H1 (cell line): ENCODE data around the gene ZFP3. TPM values are rescaled to one million over a fixed set of nuclear protein-coding genes. Genes with fewer than 3 reads are reported as not detected.

Experiments
- CTCF ChIA-PET: fragments of 300-600 bp; sonication (Branson Sonifier 250); formaldehyde crosslinking; loops from one replicate; lab custom pipeline; 2021; ENCODE audit not compliant: partially characterized antibody; lab: Charles Lee
- POLR2A ChIA-PET: fragments of 300-600 bp; sonication (Branson Sonifier 250); formaldehyde crosslinking; loops from one replicate; lab custom pipeline; 2021; ENCODE audit warnings: inconsistent platforms; ENCODE audit not compliant: partially characterized antibody; lab: Charles Lee
- DNase-seq, 2 experiments: peaks; one replicate each; pipeline versions ENCODE4 v3.0.0 to v3.0.0-alpha.2; 2010 to 2022; ENCODE audit warnings: low spot score in 2 of 2, low read depth in 1 of 2, mixed read lengths in 1 of 2
- FAIRE-seq: peaks from 2 replicates; lab custom pipeline; 2011; peaks lifted over from hg19 to GRCh38; lab: Jason Lieb, UNC
- H2AFZ ChIP-seq: 2 replicates; pipeline ENCODE4 v1.8.1; 2012; ENCODE audit warnings: low read length, inconsistent platforms
- H2AK5ac ChIP-seq: 2 replicates; pipeline ENCODE4 v1.6.1; 2013; ENCODE audit warnings: low read depth, low read length
- H2BK120ac ChIP-seq: replicated peaks from 2 replicates; pipeline ENCODE3; 2013; ENCODE audit warnings: low read depth, low read length, inconsistent platforms
- H2BK12ac ChIP-seq: 2 replicates; pipeline ENCODE4 v1.6.1; 2013; ENCODE audit warnings: low read depth, low read length
- H2BK15ac ChIP-seq: 2 replicates; pipeline ENCODE4 v1.6.1; 2013; ENCODE audit warnings: low read length
- H2BK20ac ChIP-seq: 2 replicates; pipeline ENCODE4 v1.6.1; 2013; ENCODE audit warnings: low read length
- H2BK5ac ChIP-seq: 2 replicates; pipeline ENCODE4 v1.6.1; 2013; ENCODE audit warnings: low read depth, low read length
- H3K14ac ChIP-seq: 2 replicates; pipeline ENCODE4 v1.6.1; 2013; ENCODE audit warnings: inconsistent platforms; ENCODE audit not compliant: insufficient read length
- H3K18ac ChIP-seq: 2 replicates; pipeline ENCODE4 v1.6.1; 2013; ENCODE audit warnings: low read length; ENCODE audit errors: extremely low read depth
- H3K23ac ChIP-seq: 2 replicates; pipeline ENCODE4 v1.6.1; 2013; ENCODE audit warnings: inconsistent platforms; ENCODE audit not compliant: insufficient read length
- H3K23me2 ChIP-seq: 2 replicates; pipeline ENCODE4 v1.6.1; 2013; ENCODE audit warnings: low read depth, low read length
- H3K27ac ChIP-seq: 2 replicates; pipeline ENCODE4 v1.6.1; 2011; ENCODE audit warnings: low read depth, low read length, inconsistent platforms
- H3K27me3 ChIP-seq, 4 experiments: replicated peaks in 1 of 4; 1 replicate in 1 of 4; 2 replicates in 3 of 4; pipeline versions ENCODE4 v1.6.1 to v1.8.1; 2011 to 2013; ENCODE audit warnings: low read length in 3 of 4, mild to moderate bottlenecking in 3 of 4, inconsistent platforms in 2 of 4, mixed read lengths in 2 of 4, moderate library complexity in 1 of 4; ENCODE audit not compliant: control insufficient read depth in 3 of 4, insufficient read depth in 3 of 4; ENCODE audit errors: extremely low read depth in 1 of 4
- H3K36me3 ChIP-seq, 4 experiments: 2 replicates each; pipeline versions ENCODE4 v1.6.1 to v1.8.1; 2011 to 2013; ENCODE audit warnings: mild to moderate bottlenecking in 4 of 4, low read length in 3 of 4, moderate library complexity in 2 of 4, control low read depth in 1 of 4, inconsistent platforms in 1 of 4; ENCODE audit not compliant: insufficient read depth in 4 of 4, control insufficient read depth in 2 of 4
- H3K4ac ChIP-seq: replicated peaks from 2 replicates; pipeline ENCODE3; 2013; ENCODE audit warnings: low read length, low read depth, mixed read lengths, inconsistent platforms; ENCODE audit not compliant: insufficient read length
- H3K4me1 ChIP-seq, 4 experiments: replicated peaks in 1 of 4; 1 replicate in 1 of 4; 2 replicates in 3 of 4; pipeline versions ENCODE4 v1.6.1 to v1.8.1; 2011 to 2013; ENCODE audit warnings: low read length in 3 of 4, inconsistent platforms in 2 of 4, mixed read lengths in 1 of 4; ENCODE audit not compliant: insufficient read depth in 4 of 4, control insufficient read depth in 3 of 4
- H3K4me2 ChIP-seq, 2 experiments: 2 replicates each; pipeline versions ENCODE4 v1.6.1 to v1.8.1; 2011 to 2013; ENCODE audit warnings: low read depth in 2 of 2, low read length in 2 of 2, control low read depth in 1 of 2, inconsistent platforms in 1 of 2, mild to moderate bottlenecking in 1 of 2; ENCODE audit not compliant: insufficient read depth in 1 of 2
- H3K4me3 ChIP-seq, 4 experiments: fragments of 200-600, 300-600 bp in 1 of 4; sonication (generic), shearing (Covaris generic), sonication (Bioruptor Twin) in 1 of 4; 2 replicates each; pipeline versions ENCODE4 v1.5.1 to v1.8.1; 2011 to 2016; ENCODE audit warnings: low read length in 4 of 4, low read depth in 3 of 4, control low read depth in 2 of 4, inconsistent platforms in 2 of 4, mild to moderate bottlenecking in 2 of 4, mixed read lengths in 1 of 4, moderate library complexity in 1 of 4; ENCODE audit not compliant: insufficient read depth in 2 of 4; ENCODE audit errors: extremely low read depth in 1 of 4
- H3K56ac ChIP-seq: replicated peaks from 2 replicates; pipeline ENCODE3; 2013; ENCODE audit warnings: low read depth, mild to moderate bottlenecking, mixed read lengths, low read length, inconsistent platforms; ENCODE audit not compliant: insufficient read length
- H3K79me1 ChIP-seq: 2 replicates; pipeline ENCODE4 v1.6.1; 2013; ENCODE audit warnings: low read depth, low read length, control low read depth
- H3K79me2 ChIP-seq, 2 experiments: 2 replicates each; pipeline versions ENCODE4 v1.6.1 to v1.8.1; 2012 to 2013; ENCODE audit warnings: low read length in 2 of 2, mild to moderate bottlenecking in 2 of 2, inconsistent platforms in 1 of 2; ENCODE audit not compliant: insufficient read depth in 2 of 2, control insufficient read depth in 1 of 2
- H3K9ac ChIP-seq, 4 experiments: replicated peaks in 1 of 4; 1 replicate in 1 of 4; 2 replicates in 3 of 4; pipeline versions ENCODE4 v1.6.1 to v1.8.1; 2011 to 2013; ENCODE audit warnings: low read depth in 3 of 4, low read length in 3 of 4, control low read depth in 2 of 4, mild to moderate bottlenecking in 2 of 4, moderate library complexity in 2 of 4, inconsistent platforms in 1 of 4; ENCODE audit errors: extremely low read depth in 1 of 4
- H3K9me3 ChIP-seq, 2 experiments: 2 replicates each; pipeline versions ENCODE4 v1.6.1 to v1.8.1; 2012 to 2013; ENCODE audit warnings: mild to moderate bottlenecking in 2 of 2, moderate library complexity in 2 of 2, control low read depth in 1 of 2, inconsistent platforms in 1 of 2, low read depth in 1 of 2, low read length in 1 of 2, mixed read lengths in 1 of 2; ENCODE audit not compliant: insufficient read depth in 2 of 2
- H4K20me1 ChIP-seq, 2 experiments: replicated peaks in 1 of 2; 2 replicates each; pipeline versions ENCODE3 to v1.8.1; 2011 to 2013; ENCODE audit warnings: inconsistent platforms in 2 of 2, low read length in 2 of 2, mild to moderate bottlenecking in 1 of 2; ENCODE audit not compliant: insufficient read depth in 2 of 2, control insufficient read depth in 1 of 2
- H4K5ac ChIP-seq: 2 replicates; pipeline ENCODE4 v1.6.1; 2013; ENCODE audit warnings: low read length, low read depth, mixed read lengths, inconsistent platforms; ENCODE audit not compliant: insufficient read length
- H4K8ac ChIP-seq: 2 replicates; pipeline ENCODE4 v1.8.0; 2013; ENCODE audit warnings: mild to moderate bottlenecking, moderate library complexity, low read length, inconsistent platforms; ENCODE audit not compliant: insufficient read depth; ENCODE audit errors: extremely low read depth
- H4K91ac ChIP-seq: replicated peaks from 2 replicates; pipeline ENCODE3; 2013; ENCODE audit warnings: low read length, mixed read lengths, inconsistent platforms; ENCODE audit not compliant: insufficient read length
- CHD2 ChIP-seq: IDR thresholded peaks from 2 replicates; pipeline ENCODE4 v1.6.1; 2012; ENCODE audit warnings: low read length, improper control_type of control experiment
- CTCF ChIP-seq, 3 experiments: IDR thresholded peaks; 1 replicate in 2 of 3; 2 replicates in 1 of 3; pipeline versions ENCODE4 v1.5.1 to v1.6.1; 2011; ENCODE audit warnings: low read length in 3 of 3, mild to moderate bottlenecking in 3 of 3, inconsistent platforms in 2 of 3, low read depth in 1 of 3, moderate library complexity in 1 of 3; ENCODE audit not compliant: insufficient read depth in 1 of 3; ENCODE audit errors: control extremely low read depth in 1 of 3
- KDM4A ChIP-seq: IDR thresholded peaks from one replicate; pipeline ENCODE4 v1.7.1; 2012; ENCODE audit warnings: low read depth, mild to moderate bottlenecking, moderate library complexity, low read length, inconsistent platforms; ENCODE audit not compliant: severe bottlenecking
- KDM5A ChIP-seq: fragments of 200-600 bp; IDR thresholded peaks from 2 replicates; pipeline ENCODE4 v1.7.1; 2012; ENCODE audit warnings: mild to moderate bottlenecking, low read length, inconsistent platforms, mixed read lengths
- NANOG ChIP-seq: IDR thresholded peaks from 2 replicates; pipeline ENCODE4 v1.6.1; 2011; ENCODE audit warnings: low read length, low read depth, mild to moderate bottlenecking, inconsistent platforms; ENCODE audit not compliant: insufficient read depth, poor library complexity, severe bottlenecking
- RFX5 ChIP-seq: IDR thresholded peaks from 2 replicates; pipeline ENCODE4 v1.6.1; 2011; ENCODE audit warnings: low read depth, low read length, improper control_type of control experiment, borderline replicate concordance
- SIN3A ChIP-seq, 2 experiments: IDR thresholded peaks in 1 of 2; conservative IDR thresholded peaks in 1 of 2; 2 replicates each; pipeline ENCODE4 v1.6.1; 2011 to 2012; ENCODE audit warnings: low read length in 2 of 2, improper control_type of control experiment in 1 of 2, low read depth in 1 of 2, mild to moderate bottlenecking in 1 of 2
- SP4 ChIP-seq: IDR thresholded peaks from 2 replicates; pipeline ENCODE4 v1.6.1; 2012; ENCODE audit warnings: low read length, inconsistent platforms
- WGBS, 2 experiments: shearing (Covaris generic) in 1 of 2; methylation state at CpG; one replicate each; pipeline versions ENCODE4 v1.1.6 to v1.1.7; 2013 to 2015; ENCODE audit warnings: low lambda C conversion rate in 2 of 2, mixed read lengths in 2 of 2, inconsistent platforms in 1 of 2, low coverage in 1 of 2, missing lambda C conversion rate in 1 of 2; ENCODE audit not compliant: insufficient replicate concordance in 2 of 2, insufficient coverage in 1 of 2, insufficient read length in 1 of 2; ENCODE audit errors: extremely low coverage in 1 of 2, missing lambda C conversion rate in 1 of 2; 5-methylcytosine and 5-hydroxymethylcytosine counted together
- polyA plus RNA-seq, 7 experiments: library from polyadenylated mRNA; depleted of rRNA in 3 of 7; stranded (reverse) in 5 of 7; unstranded in 2 of 7; fragments of >200 nt in 5 of 7; fragments of 200-250 nt in 2 of 7; gene quantifications; 1 replicate in 5 of 7; 2 replicates in 1 of 7; 4 replicates in 1 of 7; pipeline versions ENCODE4 v1.2.1 to v1.2.3, GENCODE V29; 2011 to 2013; ENCODE audit warnings: missing spikeins in 2 of 7, mixed read lengths in 2 of 7
- total RNA-seq: library from RNA; stranded (reverse); fragmentation: NEBNext Ultra II Directional; extraction: Animal tissue kit (Norgen Biotek cat#: 25700); gene quantifications from 2 replicates; pipeline ENCODE4 v1.2.1, GENCODE V29; 2021

Gene ZFP3
- total and polyA plus RNA-seq, 2 of the 8 experiments (the other 6 are each of a cell fraction or from before 2014, with no cell fraction given): 0.15 to 0.44 TPM

DNA sequence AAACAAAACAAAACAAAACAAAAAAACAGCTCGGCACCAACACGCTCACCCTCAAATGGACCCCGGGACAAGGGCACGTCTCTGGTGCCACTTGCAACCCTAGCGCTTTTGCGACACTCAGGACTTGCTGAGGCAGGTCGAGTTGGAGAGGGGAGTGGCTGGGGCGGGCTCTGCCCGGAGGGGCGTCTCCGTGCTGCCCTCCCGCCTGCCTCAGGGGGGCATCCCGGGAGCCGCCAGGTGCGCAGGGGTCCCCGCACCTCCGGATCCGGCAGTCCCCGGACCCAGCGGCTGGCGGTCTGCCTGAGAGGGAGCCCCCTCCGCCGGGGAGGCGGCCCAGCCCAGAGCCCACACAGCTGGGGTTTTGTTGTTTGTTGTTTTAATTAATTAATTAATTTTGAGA lies 43.0 kb upstream of the ZFP3 start, which contains the start of gene SLC52A1:
Gene SLC52A1, minus strand, starts transcription at position 112 of the 400 bp plus-strand sequence. CDS start 820 bp downstream, outside the sequence.
- H2BK120ac ChIP-seq: no peak within 1 kb of the TSS
- H3K36me3 ChIP-seq: no peaks in the 10 kb centered on the region
- H2BK15ac ChIP-seq: no peak within 1 kb of the TSS
- H3K9me3 ChIP-seq: no peaks in the 10 kb centered on the region
- H2AK5ac ChIP-seq: no peak within 1 kb of the TSS
- H3K23ac ChIP-seq: no peak within 1 kb of the TSS
- WGBS, 2 experiments: 31% methylated on average over 19 of the region's 24 CpGs; no CpG with 5 or more reads in 1 of the 2 experiments
- H3K9ac ChIP-seq: no peak within 1 kb of the TSS
- H3K4ac ChIP-seq: no peak within 1 kb of the TSS
- no peak within 1 kb of the TSS for H3K56ac ChIP-seq
- no peak within 1 kb of the TSS for H3K14ac ChIP-seq
- POLR2A ChIA-PET: interaction anchor here (0.6 to 2.0 kb wide), 8 partner anchors 10 to 115 kb away, joined by 3 to 7 read pairs (median 4); partner anchors contain the start of genes RNF167 and SLC25A11
- TF ChIP-seq CHD2: no peak
- TF ChIP-seq KDM5A: no peak
- TF ChIP-seq KDM4A: no peak
- TF ChIP-seq RFX5: no peak
- TF ChIP-seq NANOG: no peak
- TF ChIP-seq CTCF (IDR thresholded peaks at IDR 0.05; ENCODE audit: control extremely low read depth in 1 of 3, insufficient read depth in 1 of 3, low read depth in 1 of 3, low read length in 3 of 3): peak in 2 of 3 experiments; percentile 0 to 3; a peak in 1 of 4 replicates
- no peak for TF ChIP-seq SP4
- TF ChIP-seq SIN3A (conservative IDR thresholded peaks at IDR 0.05 in 1 of 2, IDR thresholded peaks at IDR 0.05 in 1 of 2; ENCODE audit: low read depth in 1 of 2, low read length in 2 of 2): no peak
- DNase-seq (peak; percentile 13 to 73), FAIRE-seq (no peak)
- no peak within 1 kb of the TSS for H4K5ac ChIP-seq
- peaks cover 0 to 14% (median 1%) of the 10 kb centered on the region in 4 experiments; a peak in 5 of 7 replicates for H3K27me3 ChIP-seq
- H3K4me3 ChIP-seq: peak within 1 kb of the TSS; percentile 3 to 58 (median 18); a peak in 7 of 8 replicates
- H3K18ac ChIP-seq: no peak within 1 kb of the TSS
- H2BK20ac ChIP-seq: no peak within 1 kb of the TSS
- no peaks in the 10 kb centered on the region for H3K79me1 ChIP-seq
- no peak within 1 kb of the TSS for H3K27ac ChIP-seq
- H2BK12ac ChIP-seq: no peak within 1 kb of the TSS
- H4K91ac ChIP-seq: no peak within 1 kb of the TSS
- H3K23me2 ChIP-seq: peaks cover 4% of the 10 kb centered on the region; the same call in 1 of the 2 replicates
- peak within 1 kb of the TSS; percentile 60 to 62 for H3K4me2 ChIP-seq
- no peaks in the 10 kb centered on the region for H3K79me2 ChIP-seq
- H3K4me1 ChIP-seq: no peaks in the 10 kb centered on the region; a peak in 1 of 7 replicates
- no peak within 1 kb of the TSS; the same call in 1 of the 2 replicates for H4K8ac ChIP-seq
- CTCF ChIA-PET: interaction anchor here (0.6 to 11.5 kb wide), 15 partner anchors 9 to 1988 kb away, joined by 3 to 102 read pairs (median 4); partner anchors contain the start of gene ENO3
- no peak within 1 kb of the TSS for H2BK5ac ChIP-seq
- no peaks in the 10 kb centered on the region for H4K20me1 ChIP-seq
- H2AFZ ChIP-seq: 0 out of 2 replicates have a peak within 1 kb of the TSS, but pooled peaks have one; percentile 27
